AG04450 (cell line): Measurements from ENCODE around the gene ZBTB20. TPM values are rescaled to one million over a fixed set of nuclear protein-coding genes. Genes with fewer than 3 reads are reported as not detected.

Experiments used
- CTCF ChIA-PET: fragments of 300-600, 350-600 bp; formaldehyde crosslinking; extraction: SDS; loops from one replicate; lab custom pipeline; 2022; ENCODE audit warnings: antibody characterized with exemption, inconsistent platforms; lab: Charles Lee
- POLR2A ChIA-PET: fragments of 350-600 bp; formaldehyde crosslinking; extraction: SDS; loops from one replicate; lab custom pipeline; 2021; ENCODE audit warnings: antibody characterized with exemption, inconsistent platforms; lab: Yijun Ruan, JAX
- DNase-seq: peaks from one replicate; pipeline ENCODE4 v3.0.0-alpha.2; 2011; ENCODE audit warnings: low read depth, low spot score
- H3K27ac ChIP-seq: one replicate; pipeline ENCODE4 v1.5.1; 2012; ENCODE audit warnings: low read depth, low read length, control low read depth
- H3K27me3 ChIP-seq: one replicate; pipeline ENCODE4 v1.6.0; 2012; ENCODE audit warnings: low read length; ENCODE audit not compliant: control insufficient read depth, insufficient read depth
- H3K4me3 ChIP-seq: 2 replicates; pipeline ENCODE4 v1.5.1; 2011; ENCODE audit warnings: mild to moderate bottlenecking, low read depth, low read length, control low read depth
- H3K9me3 ChIP-seq: 2 replicates; pipeline ENCODE4 v1.5.1; 2012; ENCODE audit warnings: low read length; ENCODE audit not compliant: control insufficient read depth, insufficient read depth
- CTCF ChIP-seq: IDR thresholded peaks from 2 replicates; pipeline ENCODE4 v1.5.1; 2011; ENCODE audit warnings: low read depth, low read length, control low read depth, inconsistent platforms
- polyA plus RNA-seq: library from polyadenylated mRNA; depleted of rRNA; stranded (reverse); fragments of >200 nt; gene quantifications from 2 replicates; pipeline ENCODE4 v1.2.3, GENCODE V29; 2011

Gene ZBTB20
- polyA plus RNA-seq, 1 experiment = 3.0 TPM

DNA sequence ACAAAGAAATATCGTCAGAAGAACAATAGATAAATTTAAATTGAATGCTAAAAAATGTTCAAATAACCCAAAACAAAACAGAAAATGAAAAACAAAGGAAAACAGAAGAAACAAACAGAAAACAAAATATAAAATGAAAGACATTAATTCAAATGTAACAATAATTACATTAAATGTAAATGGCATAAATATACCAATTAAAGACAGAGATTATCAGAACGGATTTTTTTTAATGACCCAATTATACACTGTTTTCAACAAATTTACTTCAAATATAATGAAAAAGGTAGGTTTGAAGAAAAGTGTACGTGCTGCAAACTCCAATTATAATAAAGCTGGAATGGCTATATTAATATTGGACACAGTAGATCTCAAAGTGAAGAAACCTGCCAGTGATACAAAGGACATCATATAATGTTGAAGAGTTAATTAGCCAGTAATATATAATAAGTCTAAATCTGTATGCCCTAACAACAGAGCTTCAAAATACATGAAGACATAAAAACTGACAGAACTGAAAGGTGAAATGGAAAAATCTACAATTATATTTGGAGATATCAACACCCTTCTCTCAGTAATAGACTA is 193.8 kb downstream of the ZBTB20 start:
- no peak overlapping the region for H3K4me3 ChIP-seq
- TF ChIP-seq CTCF = no peak
- DNase-seq = no peak
- no peak overlapping the region for H3K27ac ChIP-seq
- H3K9me3 ChIP-seq = no peaks in the 10 kb centered on the region
- H3K27me3 ChIP-seq = no peaks in the 10 kb centered on the region
- POLR2A ChIA-PET = no interaction called here
- CTCF ChIA-PET = no interaction called here

- Histone ChIP-seq H3K4me3 (no peak overlapping the region), H3K9me3 (no peaks in the 10 kb centered on the region), H3K27me3 (no peaks in the 10 kb centered on the region), H3K27ac (no peak overlapping the region)
- TF ChIP-seq CTCF = no peak
- CTCF ChIA-PET = no interaction called here
- POLR2A ChIA-PET = no interaction called here
- no peak for DNase-seq
Observed at GRCh38 chr3:114942773-114943172, 204.3 kb downstream of the ZBTB20 start.

GRCh38 chr3:114941626-114942309 is 205.3 kb downstream of the ZBTB20 start:
- Histone ChIP-seq H3K27ac (no peak overlapping the region), H3K9me3 (no peaks in the 10 kb centered on the region), H3K27me3 (no peaks in the 10 kb centered on the region), H3K4me3 (no peak overlapping the region)
- POLR2A ChIA-PET = no interaction called here
- DNase-seq = no peak
- CTCF ChIA-PET = no interaction called here
- TF ChIP-seq CTCF = no peak

GRCh38 chr3:114939920-114940319 is 207.2 kb downstream of the ZBTB20 start:
- CTCF ChIA-PET = interaction anchor here (1.3 kb wide), 1 partner anchor 11 kb away, joined by 3 read pairs; no protein-coding TSS in a partner anchor
- Histone ChIP-seq H3K27me3 (no peaks in the 10 kb centered on the region), H3K9me3 (no peaks in the 10 kb centered on the region), H3K27ac (no peak overlapping the region), H3K4me3 (no peak overlapping the region)
- POLR2A ChIA-PET = no interaction called here
- no peak for TF ChIP-seq CTCF
- DNase-seq = no peak

- no peak for DNase-seq
- Histone ChIP-seq H3K9me3 (no peaks in the 10 kb centered on the region), H3K4me3 (no peak overlapping the region), H3K27ac (no peak overlapping the region), H3K27me3 (no peaks in the 10 kb centered on the region)
- no peak for TF ChIP-seq CTCF
- POLR2A ChIA-PET = no interaction called here
- CTCF ChIA-PET = no interaction called here
Observed at GRCh38 chr3:114933407-114933806, 213.7 kb downstream of the ZBTB20 start.
